Measurements from ENCODE around the gene GJD2.

The GJD2 gene

GRCh38 chr15:34721802-34722438, 32.9 kb downstream of the GJD2 start:
- no peak for DNase-seq

- no peak for DNase-seq
Measured at GRCh38 chr15:34721157-34721801, 33.5 kb downstream of the GJD2 start.

DNA sequence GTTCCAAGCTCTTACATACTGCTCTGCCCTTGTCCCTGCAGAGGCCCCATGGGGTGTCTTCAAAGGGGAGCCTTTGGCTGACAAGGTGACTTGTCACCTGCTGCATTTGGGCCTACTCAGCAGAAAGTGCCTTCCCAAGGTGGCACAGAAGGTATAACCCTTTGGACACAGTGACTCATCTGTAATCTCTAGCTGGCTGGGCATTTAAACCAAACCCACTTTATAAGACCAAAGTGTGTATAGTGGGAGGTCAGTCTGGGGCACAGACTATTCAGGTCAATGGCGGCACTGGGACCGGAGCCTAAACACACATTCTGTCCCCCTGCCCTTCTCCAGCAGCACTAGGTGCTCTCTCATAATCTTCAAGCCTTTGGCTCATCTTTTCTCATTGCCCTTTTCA, 35.1 kb downstream of the GJD2 start:
- no peak for DNase-seq

GRCh38 chr15:34718681-34719665, 35.8 kb downstream of the GJD2 start:
- DNase-seq = no peak

- DNase-seq = no peak
Measured at GRCh38 chr15:34717729-34718128, 37.1 kb downstream of the GJD2 start.

- no peak for DNase-seq
Measured at GRCh38 chr15:34716111-34716510, 38.7 kb downstream of the GJD2 start.

GRCh38 chr15:34714476-34715121, 40.2 kb downstream of the GJD2 start:
- DNase-seq = no peak

GRCh38 chr15:34713635-34714034, 41.2 kb downstream of the GJD2 start:
- no peak for DNase-seq

- DNase-seq = no peak
Measured at GRCh38 chr15:34709866-34710265, 44.9 kb downstream of the GJD2 start.

- DNase-seq = no peak
Measured at GRCh38 chr15:34708422-34708821, 46.4 kb downstream of the GJD2 start.

DNA sequence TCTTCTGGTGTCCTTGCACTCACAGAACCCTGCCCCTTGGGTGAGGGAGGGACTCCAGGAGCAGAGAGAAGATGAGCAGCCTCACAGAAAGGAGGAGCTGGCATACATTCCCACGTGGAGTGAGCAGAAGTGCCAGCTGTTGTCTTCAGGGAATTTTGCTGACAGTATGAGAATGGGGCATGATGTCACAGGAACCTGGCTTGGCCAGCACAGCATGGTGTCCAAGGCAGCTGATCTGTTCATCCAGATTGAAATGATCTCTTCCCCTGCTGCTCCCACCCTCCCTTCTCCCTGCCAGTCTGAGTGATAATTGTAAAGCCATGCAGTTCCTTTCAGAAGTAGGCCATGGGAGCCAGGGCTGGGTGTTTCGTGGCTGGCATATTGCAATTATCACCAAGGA, 53.3 kb downstream of the GJD2 start:
- DNase-seq = no peak

All from activated effector memory CD4-positive, alpha-beta T cell treated with anti-CD3 and anti-CD28 coated beads, Interleukin-2, amount 50 U/mL, for 16 hours (primary cell).